Neural cell (in vitro differentiated cells): Measurements from ENCODE around the gene APOBEC3F.
"Not testable (repeated sequence)": the region's sequence is repeated elsewhere in the genome, so short reads cannot be mapped to it uniquely, and the experiment has no call there.

Experiments
- CTCF ChIP-seq: fragments of 450-650 bp; IDR thresholded peaks from 2 replicates; pipeline ENCODE4 v1.5.1; 2014; ENCODE audit warnings: antibody characterized with exemption, mild to moderate bottlenecking, moderate library complexity; ENCODE audit not compliant: poor library complexity, severe bottlenecking
- POLR2AphosphoS5 ChIP-seq: IDR thresholded peaks from 2 replicates; pipeline ENCODE4 v1.6.1; 2012
- REST ChIP-seq: IDR thresholded peaks from 2 replicates; pipeline ENCODE4 v1.6.1; 2012; ENCODE audit warnings: borderline replicate concordance

DNA sequence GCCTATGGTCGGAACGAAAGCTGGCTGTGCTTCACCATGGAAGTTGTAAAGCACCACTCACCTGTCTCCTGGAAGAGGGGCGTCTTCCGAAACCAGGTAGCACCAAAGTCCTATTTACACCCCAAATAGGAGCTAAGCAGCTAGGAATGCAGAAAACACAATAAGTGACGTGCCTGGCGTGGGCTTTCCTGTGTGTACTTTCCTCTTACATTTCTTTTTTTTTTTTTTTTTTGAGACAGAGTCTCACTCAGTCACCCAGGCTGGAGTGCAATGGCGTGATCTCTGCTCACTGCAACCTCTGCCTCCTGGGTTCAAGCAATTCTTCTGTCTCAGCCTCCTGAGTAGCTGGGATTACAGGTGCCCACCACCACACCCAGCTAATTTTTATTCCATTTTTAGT is 8.8 kb downstream of the APOBEC3F start:
- TF ChIP-seq CTCF, REST, POLR2AphosphoS5: not testable (repeated sequence)
